Germinal center (tissue), 1 donor: ENCODE data around the gene EZR.
"Not testable (repeated sequence)": the region's sequence is repeated elsewhere in the genome, so short reads cannot be mapped to it uniquely, and the experiment has no call there.

Experiments
- DNase-seq: peaks from one replicate; pipeline ENCODE4 v3.0.0; 2012; ENCODE audit warnings: mixed read lengths, low spot score

EZR gene

DNA sequence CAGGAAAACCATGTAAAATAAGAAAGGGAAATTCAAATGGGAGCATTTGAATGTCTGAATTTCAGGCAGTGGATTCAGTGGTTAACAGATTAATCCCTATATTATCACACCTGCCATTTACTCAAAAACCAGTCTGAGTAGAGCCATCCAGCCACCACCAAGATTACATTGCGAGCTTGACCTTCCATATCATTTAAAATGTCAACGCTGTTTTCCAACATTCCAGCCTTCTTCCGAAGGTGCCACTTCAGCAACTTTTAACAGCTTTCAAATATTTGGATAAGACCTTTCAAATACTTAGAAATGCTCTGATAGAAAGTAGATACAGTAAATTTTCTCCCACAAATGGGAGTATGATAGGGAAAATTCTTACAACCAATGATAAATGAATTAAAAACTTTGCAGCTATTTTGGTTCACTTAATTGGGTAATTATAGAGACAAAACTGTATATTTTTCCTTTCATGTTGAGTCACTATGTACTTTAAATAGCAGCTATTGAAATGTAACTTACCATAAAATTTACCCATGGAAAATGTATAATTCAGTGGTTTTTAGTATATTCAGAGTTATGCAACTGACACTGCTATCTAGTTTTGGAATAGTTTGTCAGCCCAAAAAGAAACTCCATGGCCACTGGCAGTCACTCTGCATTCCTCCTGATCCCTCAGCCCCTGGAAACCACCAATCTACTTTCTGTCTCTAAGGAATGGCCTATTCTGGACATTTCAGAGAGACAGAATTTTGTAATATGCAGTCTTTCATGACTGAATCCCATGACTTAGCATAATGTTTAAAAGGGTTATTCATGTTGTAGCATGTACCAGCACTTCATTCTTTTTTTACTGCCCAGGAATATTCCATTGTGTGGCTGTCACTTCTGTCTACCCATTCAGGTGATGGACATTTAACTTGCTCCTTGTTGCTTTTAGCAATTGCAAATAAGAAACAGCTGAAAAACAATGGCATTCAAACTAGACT, 21.5 kb downstream of the EZR start:
- DNase-seq, result no peak

DNA sequence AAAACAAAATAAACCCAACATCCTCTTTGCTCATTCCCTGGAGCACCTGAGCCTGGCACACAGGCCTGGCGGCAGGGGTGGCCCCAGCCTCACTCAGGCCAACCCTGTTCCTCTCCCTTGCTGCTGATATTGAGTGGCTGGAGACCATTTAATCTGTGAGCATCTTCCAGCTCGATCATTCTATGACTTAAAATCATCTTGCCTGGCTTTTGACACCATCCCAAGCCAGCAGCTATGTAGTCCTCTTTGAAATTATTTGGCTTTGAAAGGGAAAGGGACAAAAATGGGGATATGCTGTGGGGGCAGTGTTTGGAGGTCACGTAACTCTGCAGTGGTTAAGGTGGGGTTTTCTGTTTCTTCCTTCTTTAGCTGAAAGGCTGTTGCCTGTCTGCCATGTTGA, 22.8 kb downstream of the EZR start:
- no peak for DNase-seq

DNA sequence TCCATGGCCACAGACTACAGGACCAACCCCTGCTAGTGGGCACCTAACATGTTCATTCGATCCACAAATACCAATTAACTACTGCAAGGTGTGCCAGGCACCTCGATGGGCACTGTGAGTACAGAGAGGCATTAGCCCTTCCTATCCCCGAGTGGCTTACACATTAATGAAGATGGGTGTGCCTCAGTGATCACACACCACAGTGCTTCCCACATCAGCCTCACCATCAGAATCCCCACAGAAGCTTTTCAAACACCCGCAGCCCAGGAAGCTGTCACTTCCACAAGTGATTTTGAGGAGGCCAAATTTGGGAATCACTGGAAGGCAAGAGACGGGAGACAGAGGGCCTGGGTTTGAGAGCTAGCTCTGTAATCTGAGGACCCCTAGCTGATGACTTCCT, 23.7 kb downstream of the EZR start:
- no peak for DNase-seq

DNA sequence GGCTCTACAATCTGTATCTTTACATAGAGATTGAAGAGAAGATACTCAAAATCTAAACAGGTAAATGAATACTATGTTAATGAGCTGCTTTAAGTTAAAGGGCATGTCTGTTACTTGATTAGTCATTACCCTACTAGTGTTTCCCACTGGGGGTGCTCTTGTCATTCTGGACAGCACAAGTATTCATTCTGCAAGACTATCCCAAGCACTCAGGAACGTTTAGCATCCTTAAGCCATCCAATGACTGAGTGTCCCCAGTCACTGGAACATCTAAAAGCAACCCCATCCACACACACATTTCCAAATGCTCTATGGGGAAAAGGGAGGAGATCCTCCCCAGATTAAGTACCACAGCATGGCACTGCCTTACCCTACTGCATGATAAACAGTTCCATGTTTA, 25.7 kb downstream of the EZR start:
- DNase-seq, result peak; percentile 46

DNA sequence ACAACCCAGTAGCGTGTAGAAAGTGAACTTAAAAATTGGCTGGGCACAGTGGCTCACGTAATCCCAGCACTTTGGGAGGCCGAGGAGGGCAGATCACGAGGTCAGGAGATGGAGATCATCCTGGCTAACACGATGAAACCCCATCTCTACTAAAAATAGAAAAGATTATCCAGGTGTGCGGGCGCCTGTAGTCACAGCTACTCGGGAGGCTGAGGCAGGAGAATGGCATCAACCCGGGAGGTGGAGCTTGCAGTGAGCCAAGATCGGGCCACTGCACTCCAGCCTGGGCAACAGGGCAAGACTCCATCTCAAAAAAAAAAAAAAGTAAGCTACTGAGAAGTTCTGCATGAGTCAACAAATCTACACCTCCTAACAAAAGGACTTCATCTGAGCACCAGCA, 26.7 kb downstream of the EZR start:
- DNase-seq, result not testable (repeated sequence)

DNA sequence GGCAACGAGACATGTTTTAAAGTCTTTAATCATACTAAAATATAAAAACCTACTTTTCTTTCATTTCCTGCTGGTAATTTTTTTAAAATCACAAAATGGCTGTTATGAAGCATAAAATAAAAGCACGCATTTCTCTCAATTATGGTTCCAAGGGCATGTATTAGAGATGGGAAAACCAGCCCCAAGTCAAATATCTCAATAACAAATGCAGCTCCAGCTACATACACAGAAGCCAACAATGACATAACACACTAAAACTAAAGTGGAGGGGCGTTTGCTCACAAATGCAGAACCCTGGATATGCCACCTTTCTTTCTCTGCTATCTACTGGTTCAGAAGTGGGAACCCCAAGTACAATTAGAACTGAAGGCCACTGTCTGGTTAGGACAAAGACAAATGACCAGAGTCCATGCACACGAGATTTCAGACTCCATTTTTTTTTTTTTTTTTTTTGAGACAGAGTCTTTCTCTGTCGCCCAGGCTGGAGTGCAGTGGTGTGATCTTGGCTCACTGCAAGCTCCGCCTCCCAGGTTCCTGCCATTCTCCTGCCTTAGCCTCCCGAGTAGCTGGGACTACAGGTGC, 27.8 kb downstream of the EZR start:
- no peak for DNase-seq

DNA sequence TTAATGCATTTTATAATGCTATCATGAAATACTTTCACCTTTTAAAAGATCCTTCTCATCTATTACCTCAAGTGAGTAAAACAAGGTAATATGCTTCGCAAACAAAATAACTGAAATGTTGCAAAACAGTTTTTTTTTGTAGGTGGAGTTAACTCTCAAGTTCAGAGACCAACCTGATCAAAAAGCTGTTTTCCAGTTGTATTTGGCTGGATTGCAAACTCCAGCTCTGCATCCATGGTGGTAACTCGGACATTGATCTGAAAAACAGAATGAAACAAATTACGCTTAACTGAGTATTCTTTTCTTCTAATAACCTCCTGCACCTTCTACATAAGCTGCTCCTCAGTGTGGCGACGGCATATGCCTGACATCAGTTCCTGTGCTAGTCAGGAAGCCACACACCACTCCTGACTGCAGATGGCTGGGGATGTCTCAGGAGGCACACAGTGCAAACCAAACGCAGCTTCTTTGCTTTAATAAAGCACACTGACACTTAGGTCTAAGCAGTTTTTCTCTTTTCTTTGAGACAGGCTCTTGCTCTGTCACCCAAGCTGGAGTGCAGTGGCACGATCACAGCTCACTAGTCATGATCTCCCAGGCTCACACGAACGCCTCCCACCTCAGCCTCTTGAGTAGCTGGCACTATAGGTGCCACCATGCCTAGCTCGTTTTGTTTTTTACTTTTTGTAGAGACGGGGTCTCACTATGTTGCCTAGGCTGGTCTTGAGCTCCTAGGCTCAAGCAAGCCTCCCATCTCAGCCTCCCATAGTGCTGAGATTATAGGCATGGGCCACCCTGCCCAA, 29.9 kb downstream of the EZR start:
- no peak for DNase-seq

DNA sequence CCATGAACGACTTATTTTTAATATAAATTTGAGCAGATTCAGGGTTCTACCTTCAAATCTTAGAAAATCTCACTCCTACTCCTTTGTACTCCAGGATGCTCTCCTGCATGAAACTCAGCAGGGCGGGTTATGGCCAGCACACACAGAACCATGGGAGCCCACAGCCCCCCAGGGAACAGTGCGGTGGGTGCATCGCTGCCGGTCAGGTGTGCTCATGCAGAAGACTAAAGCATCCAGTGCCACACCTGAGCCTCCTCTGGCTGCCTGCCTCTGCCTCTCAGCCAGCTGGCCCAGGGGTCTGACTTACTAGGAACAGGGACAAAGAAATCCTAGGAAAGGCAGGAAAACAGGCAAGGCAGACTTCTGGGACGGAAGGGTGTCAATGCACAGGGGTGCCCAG, 31.8 kb downstream of the EZR start:
- no peak for DNase-seq

DNA sequence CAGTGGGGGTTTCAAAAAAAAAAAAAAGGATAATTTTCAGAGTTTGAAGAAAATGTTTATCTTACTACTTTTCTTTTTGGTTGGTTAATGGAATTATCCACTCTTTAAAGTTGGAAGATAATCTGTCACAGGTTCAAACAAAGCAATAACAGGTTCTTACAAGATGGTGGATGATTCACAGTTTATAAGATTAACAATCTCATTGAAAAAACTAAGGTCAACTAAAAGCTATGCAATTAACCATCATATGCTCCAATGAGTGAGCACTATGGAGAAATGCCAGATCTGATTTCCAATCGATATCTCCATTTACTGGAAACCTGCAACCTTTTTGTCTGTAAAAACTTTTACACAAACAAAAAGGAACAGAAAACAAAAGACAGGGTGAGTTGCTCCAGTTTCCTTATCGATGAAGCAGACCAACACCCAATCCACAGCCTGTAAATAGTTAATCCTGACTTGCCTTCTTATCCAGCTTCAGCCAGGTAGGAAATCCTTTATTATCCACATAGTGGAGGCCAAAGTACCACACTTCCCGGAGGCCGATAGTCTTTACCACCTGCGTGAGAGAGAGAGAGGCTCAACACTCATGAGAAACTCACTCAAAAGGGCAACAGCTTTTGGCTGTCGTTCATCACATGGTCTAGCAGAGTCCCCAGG, 32.4 kb downstream of the EZR start:
- no peak for DNase-seq

DNA sequence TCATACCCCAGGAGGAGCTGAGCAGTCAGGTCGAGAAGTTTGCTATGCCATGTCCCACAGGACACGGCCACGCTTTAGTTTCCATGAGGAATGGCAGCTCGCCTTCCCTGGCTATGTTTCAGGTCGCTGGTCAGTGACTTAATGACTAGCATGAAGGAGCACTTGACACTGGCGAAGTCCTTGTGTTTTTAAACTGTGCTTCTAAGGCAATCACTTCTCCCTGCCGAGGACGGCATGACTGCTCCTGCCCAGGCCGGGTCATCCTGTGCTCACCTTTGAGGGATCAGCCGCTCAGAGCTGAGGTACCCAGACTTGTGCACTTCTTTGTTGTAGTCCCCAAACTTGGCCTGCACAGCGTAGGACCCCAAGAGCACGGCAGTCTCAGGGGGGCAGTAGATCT, 34.1 kb downstream of the EZR start:
- no peak for DNase-seq

DNA sequence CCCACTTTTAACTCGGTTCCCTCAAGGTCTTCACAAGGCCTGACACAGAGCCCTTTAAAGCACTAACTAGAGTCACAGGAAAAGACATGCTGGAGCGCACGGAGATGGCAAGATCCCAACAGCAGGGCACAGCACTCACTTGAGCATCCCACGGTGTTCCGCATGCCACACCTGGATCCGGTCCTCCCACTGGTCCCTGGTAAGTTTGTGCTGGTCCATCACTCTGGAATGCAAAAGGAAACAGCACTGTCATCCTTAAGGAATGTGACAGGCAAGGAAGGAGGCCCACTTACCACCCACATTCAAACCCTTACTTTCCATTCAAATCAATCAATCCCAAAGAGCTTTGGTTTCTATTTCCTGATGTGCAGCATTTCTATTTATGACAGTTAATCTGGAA, 34.7 kb downstream of the EZR start:
- no peak for DNase-seq

DNA sequence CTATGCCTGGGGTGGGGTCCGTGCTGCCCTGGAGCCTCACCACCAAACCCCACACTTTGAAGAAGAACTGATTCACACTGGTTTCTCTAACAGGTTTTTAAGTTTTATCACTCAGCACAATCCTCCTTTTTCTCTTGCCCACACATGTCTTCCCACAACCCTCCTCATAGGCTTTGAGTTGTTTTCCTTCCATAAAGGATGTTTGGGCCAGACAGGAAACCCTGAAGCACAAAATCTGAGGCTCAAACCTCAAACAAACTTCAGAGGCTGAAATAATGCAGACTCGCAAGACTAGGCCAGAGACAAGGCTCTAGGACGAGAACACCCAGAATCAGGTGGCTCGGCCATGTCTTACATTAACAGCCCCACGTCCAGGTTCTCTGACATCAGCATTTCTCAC, 35.3 kb downstream of the EZR start:
- no peak for DNase-seq

DNA sequence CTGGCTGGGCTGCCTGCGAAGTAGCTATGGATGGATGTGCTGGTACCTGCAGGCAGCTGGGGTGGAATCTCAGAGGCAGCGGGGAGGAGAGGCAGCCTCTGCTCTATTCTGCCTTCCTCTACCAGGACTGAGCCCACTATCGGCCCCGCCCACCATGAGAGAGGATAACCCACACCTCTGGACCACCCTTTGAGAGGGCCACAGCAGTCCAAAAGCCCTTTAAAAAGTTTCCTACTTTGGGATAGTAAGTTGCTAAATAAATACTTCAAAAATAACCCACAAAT, 36.1 kb downstream of the EZR start:
- no peak for DNase-seq

DNA sequence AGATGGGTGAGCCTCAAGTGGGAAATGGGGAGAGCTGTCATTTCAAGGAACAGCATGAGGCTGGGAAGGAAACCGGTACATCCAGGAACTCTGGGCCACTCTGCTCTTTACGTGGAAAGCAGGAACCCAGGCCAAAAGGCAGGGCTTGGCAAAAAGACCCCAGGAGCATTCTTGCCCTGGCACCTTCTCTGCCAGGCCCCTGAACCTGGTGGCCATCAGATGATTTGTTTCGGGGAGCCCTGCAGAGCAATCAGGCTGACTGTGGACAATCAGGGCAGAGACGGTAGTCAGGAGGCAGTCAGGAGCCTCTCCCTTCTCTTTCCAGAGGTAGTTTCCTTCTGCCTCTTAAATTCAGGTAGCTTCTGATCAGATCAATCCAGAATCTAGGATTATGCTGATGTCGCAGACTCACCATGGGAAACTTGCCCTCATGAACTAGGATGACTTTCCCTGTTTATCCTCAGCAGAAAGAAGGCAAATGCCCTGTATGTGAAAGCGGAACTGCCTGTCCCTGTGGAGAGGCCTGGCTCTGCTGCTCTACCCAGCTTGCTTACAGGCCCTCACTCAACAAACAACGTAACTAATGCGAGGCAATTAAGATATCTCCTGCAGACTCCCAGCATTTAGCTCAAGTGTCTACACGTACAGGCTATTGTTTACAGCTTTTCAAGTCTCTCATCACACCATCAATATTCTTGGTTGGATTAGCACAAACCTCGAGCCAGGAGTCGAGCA, 36.6 kb downstream of the EZR start:
- no peak for DNase-seq

DNA sequence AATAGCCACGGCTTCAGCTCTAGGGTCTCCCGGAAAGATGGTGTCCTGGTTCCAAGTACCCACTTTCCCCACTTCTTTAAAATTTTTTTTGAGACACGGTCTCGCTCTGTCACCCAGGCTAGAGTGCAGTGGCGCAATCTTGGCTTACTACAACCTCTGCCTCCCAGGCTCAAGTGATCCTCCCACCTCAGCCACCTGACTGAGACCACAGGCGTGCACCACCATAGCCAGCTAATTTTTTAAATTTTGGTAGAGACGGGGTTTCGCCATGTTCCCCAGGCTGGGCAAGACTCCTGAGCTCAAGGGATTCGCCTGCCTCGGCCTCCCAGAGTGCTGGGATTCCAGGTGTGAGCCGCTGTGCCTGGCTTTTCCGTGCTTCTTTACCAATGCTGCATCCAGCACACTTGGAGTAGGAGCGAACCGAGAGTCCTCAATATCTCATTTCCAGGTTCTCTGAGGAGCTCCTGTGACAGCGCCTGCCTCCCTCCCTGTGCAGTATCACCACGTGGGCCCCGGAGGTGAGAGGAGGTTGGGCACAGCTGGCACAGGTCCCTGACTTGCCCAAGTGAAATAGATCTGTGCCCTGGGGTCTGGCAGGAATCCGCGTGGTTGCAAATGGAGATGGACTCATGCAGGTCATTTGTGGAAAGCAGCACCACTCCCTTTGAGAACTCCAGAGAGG, 37.3 kb downstream of the EZR start:
- DNase-seq, result no peak

DNA sequence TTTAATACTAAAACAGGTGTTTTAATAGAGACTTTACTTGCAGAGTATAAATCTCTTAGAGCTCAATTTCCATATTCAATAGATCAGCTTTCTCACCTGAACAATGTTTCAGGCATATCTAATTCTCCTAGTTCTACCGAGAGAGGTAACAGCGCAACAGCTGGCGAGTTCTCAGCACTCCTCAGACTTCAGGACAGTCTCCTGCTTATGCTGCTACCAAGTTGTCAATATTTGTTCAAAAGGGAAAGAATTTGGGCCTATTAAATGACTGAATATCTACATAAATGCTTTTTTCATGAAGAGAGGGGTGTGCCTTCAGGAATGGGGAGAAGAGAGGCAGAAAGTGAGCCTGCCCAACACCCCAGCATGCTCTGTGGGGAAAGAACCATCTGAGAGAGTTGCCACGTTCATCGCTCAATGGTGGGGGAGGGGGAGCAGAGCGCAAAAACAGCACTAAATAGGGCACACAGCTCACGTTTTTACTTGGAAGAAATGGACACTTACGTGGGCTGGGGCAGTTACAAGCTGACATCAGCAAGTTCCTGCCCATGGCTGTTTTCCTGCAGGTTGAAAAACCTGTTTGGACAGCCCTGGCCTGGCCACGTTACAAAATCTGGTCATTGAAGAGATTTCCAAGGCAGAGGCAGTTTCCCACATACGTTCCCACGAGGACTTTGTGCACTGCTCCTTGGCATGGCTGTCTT, 38.0 kb downstream of the EZR start:
- DNase-seq, result no peak

DNA sequence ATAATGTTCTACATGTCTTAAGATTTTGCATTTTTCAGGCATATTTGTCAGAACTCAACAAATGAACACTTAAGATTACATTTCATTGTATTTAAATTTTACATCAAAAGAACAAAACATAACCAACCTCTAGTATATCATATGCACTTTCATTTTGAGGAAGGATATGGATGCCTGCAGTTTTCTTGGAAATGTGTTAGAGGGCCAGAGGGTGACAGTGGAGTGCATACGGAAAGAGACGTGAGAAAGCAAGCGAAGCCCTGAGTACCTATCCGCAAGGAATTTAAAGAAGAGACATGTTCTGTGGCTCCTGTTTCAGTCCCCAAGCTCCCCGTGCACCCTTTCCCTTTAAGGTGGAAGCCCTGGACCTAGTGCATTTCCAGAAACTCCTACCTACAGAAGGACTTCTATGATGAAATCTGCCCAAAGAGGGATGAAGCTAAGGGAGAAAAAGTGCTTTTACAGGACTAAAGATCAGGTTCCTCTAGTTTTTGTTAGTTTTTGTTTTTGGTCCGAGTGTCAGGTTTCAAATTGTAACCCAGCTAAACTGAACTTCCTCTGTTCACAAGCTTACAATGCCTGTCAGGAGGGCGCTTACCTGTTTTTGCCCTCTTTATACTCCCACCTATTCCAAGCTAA, 38.8 kb downstream of the EZR start:
- no peak for DNase-seq

DNA sequence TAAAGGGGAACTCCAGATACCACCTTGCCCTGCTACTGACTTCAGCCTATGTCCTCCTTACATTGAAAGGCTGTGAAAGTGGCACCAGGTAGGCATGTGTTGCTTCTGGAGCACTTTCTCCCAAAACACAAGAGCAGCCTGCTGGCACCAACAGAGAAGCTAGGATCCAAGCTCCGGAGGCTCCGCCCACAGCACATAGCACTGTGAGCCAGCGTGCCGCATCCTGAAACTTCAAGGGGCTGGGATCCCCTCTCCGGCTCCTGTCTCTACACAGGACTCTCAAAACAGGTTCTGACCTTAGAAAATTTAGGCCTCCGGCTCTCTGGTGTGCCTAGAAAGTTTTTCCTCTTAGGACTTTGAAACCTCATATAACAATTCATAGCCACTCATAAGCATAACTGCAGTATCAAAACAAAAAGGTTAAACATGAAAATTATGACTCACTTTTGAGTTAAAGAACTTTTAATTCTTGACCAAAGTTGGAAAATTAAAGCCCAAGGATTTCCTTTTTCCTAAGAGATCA, 41.1 kb downstream of the EZR start:
- no peak for DNase-seq

DNA sequence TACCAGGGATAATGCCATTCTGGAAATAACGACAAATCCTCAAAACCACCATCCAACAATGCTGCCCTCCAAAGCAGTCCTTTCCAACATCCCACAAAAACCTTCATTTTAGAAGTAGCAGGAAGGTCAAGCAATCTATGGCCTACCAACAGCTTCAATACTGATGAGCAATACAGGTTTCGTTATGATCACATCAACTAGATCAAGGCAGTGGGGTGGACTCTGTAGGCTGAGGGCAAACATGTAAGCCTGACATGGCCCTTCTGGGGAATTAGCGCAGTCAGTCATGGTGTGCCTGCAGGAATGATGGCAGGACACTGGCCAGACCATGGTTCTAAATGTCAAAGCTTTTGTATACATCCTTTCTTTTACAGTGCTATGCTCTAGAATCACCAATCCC, 41.7 kb downstream of the EZR start:
- DNase-seq, result no peak

DNA sequence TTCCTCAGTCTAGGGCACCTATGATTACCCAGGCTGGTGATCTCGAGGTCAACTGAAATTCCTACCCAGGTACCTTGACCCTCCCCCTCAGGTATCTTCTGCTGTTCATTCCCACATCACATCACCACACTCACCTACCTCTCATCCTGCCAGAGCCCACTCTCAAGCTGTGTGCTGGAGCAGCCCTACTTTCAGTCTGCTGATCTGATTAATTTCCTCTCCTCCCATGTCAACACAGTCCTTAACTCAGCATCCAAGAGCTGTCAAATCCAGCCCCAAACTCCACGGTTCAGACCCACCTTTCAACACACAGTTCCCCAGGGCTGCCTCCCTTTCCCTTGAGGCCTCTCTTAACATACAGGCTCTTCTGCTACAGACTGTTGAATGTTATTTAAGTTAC, 42.4 kb downstream of the EZR start:
- DNase-seq, result no peak
